ENCODE data around the gene CSTB.
A peak's percentile ranks its signal among the peaks of the same experiment; 100 is the strongest.

CSTB gene

GRCh38 chr21:43771199-43771675 is 4.9 kb downstream of the CSTB start:
- Histone ChIP-seq H3K4me3 (no peak overlapping the region), H3K36me3 (peaks cover 23% of the 10 kb centered on the region), H3K4me1 (peaks cover 58% of the 10 kb centered on the region), H3K4me2 (peak overlapping the region; percentile 90), H3K9ac (no peak overlapping the region), H3K9me3 (0 out of 2 replicates have a peak, but pooled peaks cover 8% of the 10 kb centered on the region), H3K27ac (peak overlapping the region; percentile 49), H4K20me1 (peaks cover 32% of the 10 kb centered on the region), H3K27me3 (no peaks in the 10 kb centered on the region)
- no peak for TF ChIP-seq Cebpa-rat (IDR thresholded peaks at IDR 0.05)

- no peaks in the 10 kb centered on the region for H3K27me3 ChIP-seq
- H3K4me3 ChIP-seq = no peak overlapping the region
- H3K9ac ChIP-seq = no peak overlapping the region
- H4K20me1 ChIP-seq = peaks cover 24% of the 10 kb centered on the region
- H3K9me3 ChIP-seq = 0 out of 2 replicates have a peak, but pooled peaks cover 8% of the 10 kb centered on the region
- H3K36me3 ChIP-seq = peaks cover 23% of the 10 kb centered on the region
- no peak for TF ChIP-seq Cebpa-rat (IDR thresholded peaks at IDR 0.05)
- H3K4me1 ChIP-seq = peaks cover 52% of the 10 kb centered on the region
- H3K27ac ChIP-seq = no peak overlapping the region
- H3K4me2 ChIP-seq = peak overlapping the region; percentile 90
Measured at GRCh38 chr21:43770066-43770655, 5.9 kb downstream of the CSTB start.

GRCh38 chr21:43769325-43769958 is 6.7 kb downstream of the CSTB start:
- no peak overlapping the region for H3K9ac ChIP-seq

GRCh38 chr21:43768868-43769167 is 7.3 kb downstream of the CSTB start:
- H3K4me3 ChIP-seq = no peak overlapping the region
- H3K9ac ChIP-seq = no peak overlapping the region
- peaks cover 12% of the 10 kb centered on the region; the same call in 1 of the 2 replicates for H4K20me1 ChIP-seq
- H3K4me1 ChIP-seq = peaks cover 43% of the 10 kb centered on the region
- no peak overlapping the region for H3K4me2 ChIP-seq
- no peaks in the 10 kb centered on the region for H3K27me3 ChIP-seq
- 0 out of 2 replicates have a peak, but pooled peaks cover 8% of the 10 kb centered on the region for H3K9me3 ChIP-seq
- no peak for TF ChIP-seq Cebpa-rat (IDR thresholded peaks at IDR 0.05)
- no peak overlapping the region for H3K27ac ChIP-seq
- H3K36me3 ChIP-seq = peaks cover 16% of the 10 kb centered on the region

More at GRCh38 chr21:43769325-43769958, 6.7 kb downstream of the CSTB start:
- peaks cover 22% of the 10 kb centered on the region for H3K36me3 ChIP-seq
- 0 out of 2 replicates have a peak, but pooled peaks cover 8% of the 10 kb centered on the region for H3K9me3 ChIP-seq
- peaks cover 46% of the 10 kb centered on the region for H3K4me1 ChIP-seq
- peaks cover 17% of the 10 kb centered on the region for H4K20me1 ChIP-seq
- H3K4me3 ChIP-seq = no peak overlapping the region
- no peak overlapping the region for H3K27ac ChIP-seq
- no peaks in the 10 kb centered on the region for H3K27me3 ChIP-seq
- H3K4me2 ChIP-seq = no peak overlapping the region
- no peak for TF ChIP-seq Cebpa-rat (IDR thresholded peaks at IDR 0.05)

GRCh38 chr21:43767984-43768867 is 7.9 kb downstream of the CSTB start:
- TF ChIP-seq Cebpa-rat (IDR thresholded peaks at IDR 0.05) = no peak
- no peak overlapping the region for H3K27ac ChIP-seq
- no peak overlapping the region for H3K9ac ChIP-seq

GRCh38 chr21:43767498-43767983 is 8.6 kb downstream of the CSTB start:
- no peak overlapping the region for H3K27ac ChIP-seq
- 0 out of 2 replicates have a peak, but pooled peaks cover 8% of the 10 kb centered on the region for H3K9me3 ChIP-seq
- no peak overlapping the region for H3K9ac ChIP-seq
- peaks cover 9% of the 10 kb centered on the region; the same call in 1 of the 2 replicates for H3K36me3 ChIP-seq
- TF ChIP-seq Cebpa-rat (IDR thresholded peaks at IDR 0.05) = no peak
- no peaks in the 10 kb centered on the region for H3K27me3 ChIP-seq
- no peaks in the 10 kb centered on the region for H4K20me1 ChIP-seq
- H3K4me1 ChIP-seq = peaks cover 30% of the 10 kb centered on the region
- H3K4me3 ChIP-seq = no peak overlapping the region
- no peak overlapping the region for H3K4me2 ChIP-seq

More at GRCh38 chr21:43767984-43768867, 7.9 kb downstream of the CSTB start:
- Histone ChIP-seq H4K20me1 (peaks cover 6% of the 10 kb centered on the region; the same call in 1 of the 2 replicates), H3K4me1 (peaks cover 37% of the 10 kb centered on the region), H3K27me3 (no peaks in the 10 kb centered on the region), H3K4me2 (no peak overlapping the region), H3K4me3 (no peak overlapping the region), H3K36me3 (peaks cover 12% of the 10 kb centered on the region), H3K9me3 (0 out of 2 replicates have a peak, but pooled peaks cover 8% of the 10 kb centered on the region)

- Histone ChIP-seq H3K9ac (no peak overlapping the region), H3K9me3 (0 out of 2 replicates have a peak, but pooled peaks cover 8% of the 10 kb centered on the region), H3K27ac (no peak overlapping the region), H3K4me2 (no peak overlapping the region), H3K27me3 (no peaks in the 10 kb centered on the region), H4K20me1 (no peaks in the 10 kb centered on the region), H3K4me3 (no peak overlapping the region), H3K36me3 (peaks cover 7% of the 10 kb centered on the region; the same call in 1 of the 2 replicates), H3K4me1 (peaks cover 24% of the 10 kb centered on the region)
- no peak for TF ChIP-seq Cebpa-rat (IDR thresholded peaks at IDR 0.05)
Measured at GRCh38 chr21:43766734-43767497, 9.2 kb downstream of the CSTB start.

- Histone ChIP-seq H3K27me3 (no peaks in the 10 kb centered on the region), H3K4me3 (no peak overlapping the region), H3K9me3 (no peaks in the 10 kb centered on the region), H3K4me1 (0 out of 2 replicates have a peak, but pooled peaks cover 4% of the 10 kb centered on the region), H3K36me3 (peaks cover 13% of the 10 kb centered on the region; the same call in 1 of the 2 replicates), H3K9ac (no peak overlapping the region), H3K27ac (no peak overlapping the region), H4K20me1 (no peaks in the 10 kb centered on the region), H3K4me2 (no peak overlapping the region)
- no peak for TF ChIP-seq Cebpa-rat (IDR thresholded peaks at IDR 0.05)
Measured at GRCh38 chr21:43764576-43765495, 11.3 kb downstream of the CSTB start.
